Measurements from ENCODE around the gene AGPAT1. TPM values are rescaled to one million over a fixed set of nuclear protein-coding genes. Genes with fewer than 3 reads are reported as not detected.

AGPAT1 gene
- total RNA-seq, 2 experiments from 2014 or later, result 13.2 to 13.3 TPM

DNA sequence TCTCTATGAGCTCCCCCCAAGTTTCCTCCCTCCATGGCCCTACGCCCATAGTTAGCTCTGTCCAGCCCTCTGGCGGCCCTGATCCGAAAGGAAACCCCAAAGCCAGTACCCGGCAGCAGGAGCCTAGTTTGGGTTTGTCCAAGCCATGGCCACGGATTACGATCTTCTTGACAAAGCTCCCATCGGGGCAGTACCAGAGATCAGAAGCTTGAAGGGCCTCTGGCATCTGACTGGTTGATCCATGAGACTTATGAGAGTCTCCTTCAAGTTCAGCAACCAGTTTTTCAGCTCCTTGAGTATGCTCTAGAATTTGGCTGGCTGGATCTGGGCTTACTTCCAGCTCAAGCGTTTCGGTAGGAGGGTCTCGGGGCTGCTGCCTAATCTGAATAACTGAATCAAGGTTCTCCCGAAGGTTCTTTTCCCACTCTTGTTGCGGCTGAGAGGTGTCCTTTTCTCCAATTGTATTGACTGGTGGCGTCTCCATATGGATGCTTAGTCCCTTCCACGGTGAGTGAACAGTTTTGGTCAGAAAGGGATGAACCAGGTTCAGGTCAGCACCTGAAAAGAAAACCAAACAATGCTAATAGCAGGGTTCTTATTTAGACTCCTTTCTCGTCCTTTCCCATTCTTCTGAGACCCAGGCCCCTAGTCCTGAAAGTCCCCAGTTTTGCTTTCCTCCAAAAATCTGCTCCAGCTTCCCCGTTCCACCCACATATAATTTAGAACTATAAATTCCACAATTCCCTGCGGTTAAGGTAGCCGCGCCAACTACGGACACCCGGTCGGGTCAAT is 46.4 kb downstream of the AGPAT1 start:
- intact Hi-C loops (cut with DNase I, micrococcal nuclease), result loop anchor here (1.0 to 10.0 kb wide), 9 partner anchors 25 to 1075 kb away; partner anchors contain the start of genes PPT2 (in 2 of the 2), CSNK2B (in 1 of the 2), HSD17B8 (in 1 of the 2) and LY6G5B (in 1 of the 2)
- Histone ChIP-seq H3K4me1 (ENCODE audit: insufficient read depth, low read length) (peaks cover 45% of the 10 kb centered on the region), H3K36me3 (ENCODE audit: insufficient read depth, low read length) (peaks cover 24% of the 10 kb centered on the region), H3K9me3 (ENCODE audit: control insufficient read depth in 1 of 2, insufficient read depth in 1 of 2, low read length in 2 of 2) (no peaks in the 10 kb centered on the region), H3K27me3 (ENCODE audit: control insufficient read depth in 1 of 2, insufficient read depth in 2 of 2, low read length in 2 of 2) (no peaks in the 10 kb centered on the region), H3K4me3 (ENCODE audit: low read length) (peak overlapping the region; percentile 72), H3K27ac (ENCODE audit: low read depth in 1 of 2, low read length in 2 of 2) (peak overlapping the region; percentile 60 to 62)
- ChIA-PET POLR2A (interaction anchor here (0.9 to 5.6 kb wide), 18 partner anchors 12 to 842 kb away, joined by 3 to 48 read pairs (median 6); partner anchors contain the start of genes ABHD16A, AGPAT1, EHMT2 and GPSM3), CTCF (interaction anchor here (1.0 to 2.5 kb wide), 4 partner anchors 10 to 66 kb away, joined by 3 to 14 read pairs (median 4); no protein-coding TSS in a partner anchor)
- peaks cover 31% of the 10 kb centered on the region for H3K36me3 Mint-ChIP-seq (ENCODE audit: low read depth)
- no peak for ATAC-seq (ENCODE audit: poor library complexity)
- TF ChIP-seq, protein P1, sequence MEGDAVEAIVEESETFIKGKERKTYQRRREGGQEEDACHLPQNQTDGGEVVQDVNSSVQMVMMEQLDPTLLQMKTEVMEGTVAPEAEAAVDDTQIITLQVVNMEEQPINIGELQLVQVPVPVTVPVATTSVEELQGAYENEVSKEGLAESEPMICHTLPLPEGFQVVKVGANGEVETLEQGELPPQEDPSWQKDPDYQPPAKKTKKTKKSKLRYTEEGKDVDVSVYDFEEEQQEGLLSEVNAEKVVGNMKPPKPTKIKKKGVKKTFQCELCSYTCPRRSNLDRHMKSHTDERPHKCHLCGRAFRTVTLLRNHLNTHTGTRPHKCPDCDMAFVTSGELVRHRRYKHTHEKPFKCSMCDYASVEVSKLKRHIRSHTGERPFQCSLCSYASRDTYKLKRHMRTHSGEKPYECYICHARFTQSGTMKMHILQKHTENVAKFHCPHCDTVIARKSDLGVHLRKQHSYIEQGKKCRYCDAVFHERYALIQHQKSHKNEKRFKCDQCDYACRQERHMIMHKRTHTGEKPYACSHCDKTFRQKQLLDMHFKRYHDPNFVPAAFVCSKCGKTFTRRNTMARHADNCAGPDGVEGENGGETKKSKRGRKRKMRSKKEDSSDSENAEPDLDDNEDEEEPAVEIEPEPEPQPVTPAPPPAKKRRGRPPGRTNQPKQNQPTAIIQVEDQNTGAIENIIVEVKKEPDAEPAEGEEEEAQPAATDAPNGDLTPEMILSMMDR (IDR thresholded peaks at IDR 0.05), result no peak
- H3K4me3 Mint-ChIP-seq, result peak overlapping the region; percentile 80
- H3K4me1 Mint-ChIP-seq (ENCODE audit: low read depth), result peaks cover 46% of the 10 kb centered on the region
- no peaks in the 10 kb centered on the region for H3K27me3 Mint-ChIP-seq
- DNase-seq, result peak in 1 of 14 experiments; percentile 35
- no peaks in the 10 kb centered on the region for H3K9me3 Mint-ChIP-seq
- peak overlapping the region; percentile 93 for H3K27ac Mint-ChIP-seq

DNA sequence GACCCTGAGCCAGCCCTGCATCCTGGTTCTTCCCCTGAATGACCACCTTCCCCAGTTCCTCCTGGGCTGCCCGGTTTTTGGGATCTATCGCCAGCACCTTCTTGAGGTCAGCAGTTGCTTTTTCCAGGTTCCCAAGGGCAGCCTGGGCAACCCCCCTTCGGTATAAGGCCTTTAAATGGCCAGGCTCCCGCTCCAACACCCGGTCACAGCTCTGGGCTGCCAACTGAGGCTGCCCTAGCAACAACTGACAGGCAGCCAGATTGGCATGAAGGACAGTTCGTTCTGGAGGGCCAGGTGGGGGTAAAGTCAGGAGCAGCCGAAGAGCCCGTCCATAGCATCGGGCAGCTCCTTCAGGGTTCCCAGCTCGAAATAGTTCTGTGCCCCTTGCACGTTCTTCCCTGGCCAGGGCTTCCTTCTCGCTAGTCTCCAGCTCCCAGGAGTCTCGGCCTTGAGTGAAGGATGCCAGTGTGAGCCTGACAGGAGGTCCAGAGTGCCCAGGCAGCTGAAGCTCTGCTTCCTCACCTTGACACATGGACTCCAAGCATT is 47.1 kb downstream of the AGPAT1 start:
- intact Hi-C loops (cut with DNase I, micrococcal nuclease), result loop anchor here in 1 of 2 experiments (1.0 to 10.0 kb wide), 3 partner anchors 67 to 726 kb away; partner anchors contain the start of genes NELFE, PSMB9, SKIC2 and TAP1

More for the DNA sequence above, 47.1 kb downstream of the AGPAT1 start:
- Mint-ChIP-seq H3K4me1 (ENCODE audit: low read depth) (peaks cover 52% of the 10 kb centered on the region), H3K9me3 (no peaks in the 10 kb centered on the region), H3K27me3 (no peaks in the 10 kb centered on the region), H3K4me3 (peak overlapping the region; percentile 99), H3K27ac (peak overlapping the region; percentile 90), H3K36me3 (ENCODE audit: low read depth) (peaks cover 38% of the 10 kb centered on the region)
- ChIA-PET POLR2A (interaction anchor here (0.6 to 5.6 kb wide), 21 partner anchors 11 to 1148 kb away, joined by 3 to 48 read pairs (median 6); partner anchors contain the start of genes ABHD16A, AGPAT1, B3GALT4 and BAG6), CTCF (interaction anchor here (1.2 to 2.1 kb wide), 3 partner anchors 10 to 49 kb away, joined by 3 to 11 read pairs (median 6); no protein-coding TSS in a partner anchor)
- peaks cover 30% of the 10 kb centered on the region for H3K36me3 ChIP-seq (ENCODE audit: insufficient read depth, low read length)
- TF ChIP-seq, protein P1 (IDR thresholded peaks at IDR 0.05), result no peak
- H3K4me1 ChIP-seq (ENCODE audit: insufficient read depth, low read length), result peaks cover 45% of the 10 kb centered on the region
- H3K4me3 ChIP-seq (ENCODE audit: low read length), result no peak overlapping the region
- peak overlapping the region in 1 of 2 donors; percentile 32 for H3K27ac ChIP-seq (ENCODE audit: low read depth in 1 of 2, low read length in 2 of 2)
- H3K27me3 ChIP-seq (ENCODE audit: control insufficient read depth in 1 of 2, insufficient read depth in 2 of 2, low read length in 2 of 2), result no peaks in the 10 kb centered on the region
- DNase-seq, result peak in 1 of 14 experiments; percentile 43
- H3K9me3 ChIP-seq (ENCODE audit: control insufficient read depth in 1 of 2, insufficient read depth in 1 of 2, low read length in 2 of 2), result no peaks in the 10 kb centered on the region
- no peak for ATAC-seq (ENCODE audit: poor library complexity)

Measured in CD4-positive, alpha-beta T cell (primary cell).